H1 (cell line): ENCODE data around the gene MUC7. TPM values are rescaled to one million over a fixed set of nuclear protein-coding genes. Genes with fewer than 3 reads are reported as not detected.

Experiments used
- ATF3 ChIP-seq: IDR thresholded peaks from 2 replicates; pipeline ENCODE4 v1.6.1; 2011; ENCODE audit warnings: low read depth, mild to moderate bottlenecking, low read length; ENCODE audit not compliant: insufficient read depth
- CBX8 ChIP-seq: fragments of 300-800, 300-1000 bp; sonication (generic); IDR thresholded peaks from 2 replicates; pipeline ENCODE4 v1.7.1; 2016; ENCODE audit warnings: low read depth, low read length, borderline replicate concordance
- HDAC2 ChIP-seq, 2 experiments: fragments of 300-600 bp in 1 of 2; sonication (generic) in 1 of 2; IDR thresholded peaks; 2 replicates each; pipeline ENCODE4 v1.6.1; 2011 to 2012; ENCODE audit warnings: low read depth in 2 of 2, low read length in 2 of 2, mild to moderate bottlenecking in 2 of 2, moderate library complexity in 2 of 2, borderline replicate concordance in 1 of 2, inconsistent platforms in 1 of 2
- JUND ChIP-seq: IDR thresholded peaks from 2 replicates; pipeline ENCODE4 v1.6.1; 2011; ENCODE audit warnings: mild to moderate bottlenecking, improper control_type of control experiment, low read length
- KDM4A ChIP-seq: IDR thresholded peaks from one replicate; pipeline ENCODE4 v1.7.1; 2012; ENCODE audit warnings: low read depth, mild to moderate bottlenecking, moderate library complexity, low read length, inconsistent platforms; ENCODE audit not compliant: severe bottlenecking
- PHF8 ChIP-seq: fragments of 200-600 bp; sonication (generic); conservative IDR thresholded peaks from 2 replicates; pipeline ENCODE4 v1.7.1; 2012; ENCODE audit warnings: low read depth, mild to moderate bottlenecking, inconsistent platforms, low read length, moderate library complexity
- RAD21 ChIP-seq, 2 experiments: IDR thresholded peaks in 1 of 2; conservative IDR thresholded peaks in 1 of 2; 2 replicates each; pipeline ENCODE4 v1.6.1; 2011; ENCODE audit warnings: low read depth in 2 of 2, low read length in 2 of 2, improper control_type of control experiment in 1 of 2, inconsistent platforms in 1 of 2, mild to moderate bottlenecking in 1 of 2, moderate library complexity in 1 of 2
- SP1 ChIP-seq: IDR thresholded peaks from 2 replicates; pipeline ENCODE4 v1.6.1; 2011; ENCODE audit warnings: low read depth, low read length
- TEAD4 ChIP-seq: IDR thresholded peaks from 2 replicates; pipeline ENCODE4 v1.6.1; 2012; ENCODE audit warnings: low read depth, low read length, inconsistent platforms, mixed read lengths
- polyA plus RNA-seq, 7 experiments: library from polyadenylated mRNA; depleted of rRNA in 3 of 7; stranded (reverse) in 5 of 7; unstranded in 2 of 7; fragments of >200 nt in 5 of 7; fragments of 200-250 nt in 2 of 7; gene quantifications; 1 replicate in 5 of 7; 2 replicates in 1 of 7; 4 replicates in 1 of 7; pipeline versions ENCODE4 v1.2.1 to v1.2.3, GENCODE V29; 2011 to 2013; ENCODE audit warnings: missing spikeins in 2 of 7, mixed read lengths in 2 of 7
- total RNA-seq: library from RNA; stranded (reverse); fragmentation: NEBNext Ultra II Directional; extraction: Animal tissue kit (Norgen Biotek cat#: 25700); gene quantifications from 2 replicates; pipeline ENCODE4 v1.2.1, GENCODE V29; 2021
- TF ChIP-seq, protein P1 (sequence below): IDR thresholded peaks from 2 replicates; pipeline ENCODE4 v1.6.1; 2011; ENCODE audit warnings: low read length, improper control_type of control experiment

MUC7 gene
- total and polyA plus RNA-seq, 2 of the 8 experiments (the other 6 are each of a cell fraction or from before 2014, with no cell fraction given) = not detected

DNA sequence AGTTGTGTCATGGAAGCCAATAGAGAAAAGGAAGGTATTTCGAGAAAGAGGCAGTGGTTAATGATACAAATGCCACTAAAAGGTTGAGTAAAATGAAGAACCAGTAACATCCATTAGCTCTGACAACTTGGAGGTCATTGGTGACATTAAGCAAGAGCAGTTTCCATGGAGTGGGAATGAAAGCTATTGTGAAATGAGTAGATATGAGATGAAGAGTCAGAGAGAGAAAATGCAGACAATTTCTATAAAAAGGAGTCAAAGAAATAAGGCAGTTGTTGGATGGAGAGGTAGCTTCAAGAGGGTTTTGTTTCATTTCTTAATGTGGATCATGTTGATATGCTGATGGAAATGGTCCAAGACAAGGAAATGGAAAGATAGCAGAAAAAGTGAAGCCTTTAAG, 36.8 kb downstream of the MUC7 start (continued):
- TF ChIP-seq RAD21 (IDR thresholded peaks at IDR 0.05 in 1 of 2, conservative IDR thresholded peaks at IDR 0.05 in 1 of 2; ENCODE audit: low read depth in 2 of 2, low read length in 2 of 2) (no peak), ATF3 (no peak), JUND (no peak), HDAC2 (IDR thresholded peaks at IDR 0.05; ENCODE audit: borderline replicate concordance in 1 of 2, low read depth in 2 of 2, low read length in 2 of 2) (no peak), CBX8 (no peak), KDM4A (no peak), TEAD4 (no peak), SP1 (no peak), PHF8 (no peak)
- TF ChIP-seq, protein P1, sequence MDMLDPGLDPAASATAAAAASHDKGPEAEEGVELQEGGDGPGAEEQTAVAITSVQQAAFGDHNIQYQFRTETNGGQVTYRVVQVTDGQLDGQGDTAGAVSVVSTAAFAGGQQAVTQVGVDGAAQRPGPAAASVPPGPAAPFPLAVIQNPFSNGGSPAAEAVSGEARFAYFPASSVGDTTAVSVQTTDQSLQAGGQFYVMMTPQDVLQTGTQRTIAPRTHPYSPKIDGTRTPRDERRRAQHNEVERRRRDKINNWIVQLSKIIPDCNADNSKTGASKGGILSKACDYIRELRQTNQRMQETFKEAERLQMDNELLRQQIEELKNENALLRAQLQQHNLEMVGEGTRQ = no peak
